ENCODE data around the gene RTRAF. TPM values are rescaled to one million over a fixed set of nuclear protein-coding genes. Genes with fewer than 3 reads are reported as not detected.

The RTRAF gene
- total RNA-seq, 2 donors from 2014 or later = 75.4 to 80.7 TPM

GRCh38 chr14:51954031-51954430 is 35.3 kb upstream of the RTRAF start:
- no peaks in the 10 kb centered on the region for H3K27me3 ChIP-seq
- TF ChIP-seq, protein P1, sequence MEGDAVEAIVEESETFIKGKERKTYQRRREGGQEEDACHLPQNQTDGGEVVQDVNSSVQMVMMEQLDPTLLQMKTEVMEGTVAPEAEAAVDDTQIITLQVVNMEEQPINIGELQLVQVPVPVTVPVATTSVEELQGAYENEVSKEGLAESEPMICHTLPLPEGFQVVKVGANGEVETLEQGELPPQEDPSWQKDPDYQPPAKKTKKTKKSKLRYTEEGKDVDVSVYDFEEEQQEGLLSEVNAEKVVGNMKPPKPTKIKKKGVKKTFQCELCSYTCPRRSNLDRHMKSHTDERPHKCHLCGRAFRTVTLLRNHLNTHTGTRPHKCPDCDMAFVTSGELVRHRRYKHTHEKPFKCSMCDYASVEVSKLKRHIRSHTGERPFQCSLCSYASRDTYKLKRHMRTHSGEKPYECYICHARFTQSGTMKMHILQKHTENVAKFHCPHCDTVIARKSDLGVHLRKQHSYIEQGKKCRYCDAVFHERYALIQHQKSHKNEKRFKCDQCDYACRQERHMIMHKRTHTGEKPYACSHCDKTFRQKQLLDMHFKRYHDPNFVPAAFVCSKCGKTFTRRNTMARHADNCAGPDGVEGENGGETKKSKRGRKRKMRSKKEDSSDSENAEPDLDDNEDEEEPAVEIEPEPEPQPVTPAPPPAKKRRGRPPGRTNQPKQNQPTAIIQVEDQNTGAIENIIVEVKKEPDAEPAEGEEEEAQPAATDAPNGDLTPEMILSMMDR (IDR thresholded peaks at IDR 0.05) = no peak
- H3K36me3 ChIP-seq = no peaks in the 10 kb centered on the region
- no peak overlapping the region for H3K4me3 ChIP-seq
- H3K9me3 ChIP-seq = peaks cover 0 to 17% of the 10 kb centered on the region in 2 donors
- no peak overlapping the region for H3K27ac ChIP-seq
- H3K4me1 ChIP-seq = no peaks in the 10 kb centered on the region
- no peak for DNase-seq (ENCODE audit: low spot score)

DNA sequence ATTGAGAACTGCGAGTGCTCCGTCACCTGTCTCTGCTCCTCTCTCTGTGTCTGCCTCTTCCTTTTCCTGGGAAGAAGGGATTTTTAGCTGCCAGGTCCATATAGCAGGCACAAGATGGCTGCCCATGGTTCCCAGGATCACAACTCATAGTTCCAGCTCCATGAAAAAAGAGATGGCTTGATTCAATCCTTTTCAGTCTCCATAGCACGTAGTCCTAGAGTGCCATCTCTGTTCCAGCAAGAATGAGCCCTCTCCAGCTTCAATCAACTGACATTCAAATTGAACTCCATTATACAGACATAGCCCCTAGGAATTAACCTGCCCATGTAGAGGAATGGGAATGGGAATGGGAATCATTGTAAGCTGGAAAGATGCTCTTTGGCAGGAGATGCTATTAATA is 34.7 kb upstream of the RTRAF start:
- peaks cover 0 to 22% of the 10 kb centered on the region in 2 donors for H3K9me3 ChIP-seq
- no peak for DNase-seq (ENCODE audit: low spot score)
- no peaks in the 10 kb centered on the region for H3K4me1 ChIP-seq
- TF ChIP-seq, protein P1 (IDR thresholded peaks at IDR 0.05) = no peak
- H3K27ac ChIP-seq = no peak overlapping the region
- no peaks in the 10 kb centered on the region for H3K27me3 ChIP-seq
- no peaks in the 10 kb centered on the region for H3K36me3 ChIP-seq
- H3K4me3 ChIP-seq = no peak overlapping the region

DNA sequence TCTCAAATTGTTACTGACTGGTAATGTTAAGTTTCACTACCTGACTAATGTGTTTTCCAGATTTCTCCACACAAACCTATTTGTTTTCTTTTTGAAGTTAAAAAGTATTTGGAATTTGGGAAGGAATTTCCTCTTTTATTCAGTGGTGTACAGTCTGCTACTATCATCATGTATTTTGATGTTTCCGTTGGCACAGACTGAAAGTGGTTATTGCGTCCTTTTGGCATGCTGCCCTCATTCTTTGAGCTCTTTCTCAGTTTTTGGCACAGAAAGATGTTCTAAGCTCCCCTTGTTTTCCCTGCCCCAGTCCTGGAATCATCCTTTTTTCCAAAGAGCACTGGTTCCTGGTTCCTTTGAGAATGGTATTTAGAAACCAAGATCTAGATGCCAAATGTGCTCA is 31.4 kb upstream of the RTRAF start:
- Histone ChIP-seq H3K4me1 (no peaks in the 10 kb centered on the region), H3K9me3 (peaks cover 0 to 29% of the 10 kb centered on the region in 2 donors), H3K27me3 (no peaks in the 10 kb centered on the region), H3K36me3 (no peaks in the 10 kb centered on the region), H3K4me3 (no peak overlapping the region), H3K27ac (no peak overlapping the region)
- TF ChIP-seq, protein P1 (IDR thresholded peaks at IDR 0.05) = no peak
- no peak for DNase-seq (ENCODE audit: low spot score)

DNA sequence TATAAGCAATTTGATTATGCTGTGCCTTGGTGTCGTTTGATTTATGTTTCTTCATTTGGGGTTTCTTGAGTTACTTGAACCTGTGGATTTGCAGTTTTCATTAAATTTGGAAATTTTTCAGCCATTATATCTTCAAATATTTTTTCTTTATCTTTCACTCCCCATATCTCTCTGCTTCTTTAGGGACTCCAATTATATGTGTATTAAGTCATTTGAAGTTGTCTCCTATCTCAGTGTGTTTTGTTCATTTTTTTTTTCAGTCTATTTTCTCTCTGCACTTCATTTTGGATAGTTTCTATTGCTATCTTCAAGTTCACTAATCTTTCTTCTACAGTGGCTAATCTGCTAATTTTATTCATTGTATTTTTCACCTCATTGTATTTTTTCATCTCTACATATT is 29.4 kb upstream of the RTRAF start:
- DNase-seq (ENCODE audit: low spot score) = no peak
- Histone ChIP-seq H3K9me3 (peaks cover 0 to 29% of the 10 kb centered on the region in 2 donors), H3K27me3 (no peaks in the 10 kb centered on the region), H3K36me3 (no peaks in the 10 kb centered on the region), H3K4me1 (no peaks in the 10 kb centered on the region), H3K4me3 (no peak overlapping the region), H3K27ac (no peak overlapping the region)
- TF ChIP-seq, protein P1 (IDR thresholded peaks at IDR 0.05) = no peak

- H3K9me3 ChIP-seq = peaks cover 0 to 29% of the 10 kb centered on the region in 2 donors
- no peaks in the 10 kb centered on the region for H3K36me3 ChIP-seq
- DNase-seq (ENCODE audit: low spot score) = no peak
- H3K4me1 ChIP-seq = no peaks in the 10 kb centered on the region
- H3K4me3 ChIP-seq = no peak overlapping the region
- H3K27ac ChIP-seq = no peak overlapping the region
- TF ChIP-seq, protein P1 (IDR thresholded peaks at IDR 0.05) = no peak
- H3K27me3 ChIP-seq = no peaks in the 10 kb centered on the region
Measured at GRCh38 chr14:51960866-51961265, 28.5 kb upstream of the RTRAF start.

- H3K36me3 ChIP-seq = no peaks in the 10 kb centered on the region
- H3K27ac ChIP-seq = no peak overlapping the region
- TF ChIP-seq, protein P1 (IDR thresholded peaks at IDR 0.05) = no peak
- DNase-seq (ENCODE audit: low spot score) = no peak
- H3K4me3 ChIP-seq = no peak overlapping the region
- H3K4me1 ChIP-seq = no peaks in the 10 kb centered on the region
- H3K27me3 ChIP-seq = no peaks in the 10 kb centered on the region
- peaks cover 0 to 26% of the 10 kb centered on the region in 2 donors for H3K9me3 ChIP-seq
Measured at GRCh38 chr14:51962711-51963110, 26.6 kb upstream of the RTRAF start.

Data from right atrium auricular region (tissue), 2 donors.